Measurements from ENCODE around the gene FAT2. TPM values are rescaled to one million over a fixed set of nuclear protein-coding genes. Genes with fewer than 3 reads are reported as not detected.

Gene FAT2
- total RNA-seq, 1 experiment from 2014 or later = under 0.01 TPM

DNA sequence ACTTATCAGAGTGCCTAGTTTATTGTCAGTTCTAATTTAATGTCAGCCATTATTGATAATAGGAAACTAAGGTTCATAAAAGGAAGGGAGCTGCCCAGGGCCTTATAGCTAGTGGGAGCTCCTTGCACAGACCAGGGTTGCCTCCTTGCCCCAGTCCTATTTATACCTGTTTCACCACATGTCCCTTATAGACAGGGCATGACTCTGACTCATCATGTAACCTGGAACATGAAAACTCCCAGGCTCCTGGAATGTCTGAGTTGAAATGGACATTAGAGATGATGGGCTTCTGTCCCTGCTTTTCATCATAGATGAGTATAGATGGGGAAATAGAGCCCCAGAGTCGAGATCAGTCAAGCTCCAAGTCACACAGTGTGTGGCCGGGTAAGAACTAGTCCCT is 21.1 kb downstream of the FAT2 start:
- Histone ChIP-seq H3K27me3 (replicated peaks) (peaks cover 31% of the 10 kb centered on the region), H3K4me1 (replicated peaks) (no peaks in the 10 kb centered on the region), H3K27ac (no peak overlapping the region), H3K4me3 (no peak overlapping the region), H3K9me3 (replicated peaks) (no peaks in the 10 kb centered on the region; the same call in 1 of the 2 replicates), H3K36me3 (no peaks in the 10 kb centered on the region)
- no peak for DNase-seq (ENCODE audit: low read depth in 1 of 2, low spot score in 2 of 2)

DNA sequence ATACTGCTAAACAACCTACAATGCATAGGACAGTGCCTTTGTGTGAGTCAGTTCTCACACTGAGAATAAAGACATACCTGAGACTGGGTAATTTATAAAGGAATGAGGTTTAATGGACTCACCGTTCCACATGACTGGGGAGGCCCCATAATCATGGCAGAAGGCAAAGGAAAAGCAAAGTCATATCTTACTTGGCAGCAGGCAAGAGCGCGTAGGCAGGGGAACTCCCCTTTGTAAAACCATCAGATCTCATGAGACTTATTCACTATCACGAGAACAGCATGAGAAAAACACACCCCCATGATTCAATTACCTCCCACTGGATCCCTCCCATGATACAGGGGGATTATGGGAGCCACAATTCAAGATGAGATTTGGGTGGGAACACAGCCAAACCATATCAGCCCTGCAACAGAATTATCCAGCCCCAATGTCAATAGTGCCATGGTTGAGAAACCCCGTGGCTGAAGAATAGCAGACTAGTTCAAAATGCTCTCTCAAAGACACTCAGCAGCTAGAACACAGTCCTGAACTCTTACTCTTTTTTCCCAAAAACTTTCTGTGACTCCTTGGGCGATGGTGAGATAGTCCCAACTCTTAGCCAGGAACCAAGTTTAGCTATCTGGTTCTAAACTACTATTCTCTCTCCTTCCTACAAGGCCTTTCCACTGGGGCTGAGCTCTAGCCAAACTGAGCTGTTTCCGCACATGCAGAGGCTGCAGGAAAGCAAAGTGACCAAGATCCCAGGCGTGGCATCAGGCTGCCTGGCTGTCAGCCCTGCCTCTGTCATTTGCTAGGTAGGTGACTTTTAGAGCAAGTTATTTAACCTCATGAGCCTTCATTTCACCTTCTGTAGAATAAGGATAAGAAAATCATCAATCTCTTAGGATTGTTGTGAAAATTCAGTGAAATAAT is 21.7 kb downstream of the FAT2 start:
- peaks cover 30% of the 10 kb centered on the region for H3K27me3 ChIP-seq (replicated peaks)
- no peak overlapping the region for H3K27ac ChIP-seq
- no peaks in the 10 kb centered on the region for H3K36me3 ChIP-seq
- no peak for DNase-seq (ENCODE audit: low read depth in 1 of 2, low spot score in 2 of 2)
- H3K4me3 ChIP-seq = no peak overlapping the region
- H3K4me1 ChIP-seq (replicated peaks) = no peaks in the 10 kb centered on the region
- no peaks in the 10 kb centered on the region; the same call in 1 of the 2 replicates for H3K9me3 ChIP-seq (replicated peaks)

DNA sequence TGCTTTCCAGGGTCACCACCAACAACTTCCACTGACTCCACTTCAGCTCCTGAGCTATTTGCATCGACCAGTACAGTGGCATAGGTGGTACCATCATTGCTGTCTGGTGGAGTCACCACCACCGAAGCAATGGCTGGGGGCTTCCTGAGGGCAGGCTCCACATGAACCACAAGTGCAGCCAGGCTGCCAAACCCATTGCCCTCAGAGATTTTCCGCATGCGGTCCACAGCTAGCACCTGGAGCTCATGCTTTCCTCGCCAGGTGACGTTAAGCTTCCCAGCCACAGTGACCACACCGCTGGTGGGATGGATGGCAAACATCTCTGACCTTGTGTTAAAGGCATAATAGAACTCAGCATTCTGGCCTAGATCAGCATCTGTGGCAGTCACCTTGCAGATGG is 23.1 kb downstream of the FAT2 start:
- Histone ChIP-seq H3K36me3 (no peaks in the 10 kb centered on the region), H3K4me1 (replicated peaks) (no peaks in the 10 kb centered on the region), H3K9me3 (replicated peaks) (no peaks in the 10 kb centered on the region; the same call in 1 of the 2 replicates), H3K27ac (no peak overlapping the region), H3K27me3 (replicated peaks) (peaks cover 35% of the 10 kb centered on the region), H3K4me3 (no peak overlapping the region)
- DNase-seq (ENCODE audit: low read depth in 1 of 2, low spot score in 2 of 2) = no peak

DNA sequence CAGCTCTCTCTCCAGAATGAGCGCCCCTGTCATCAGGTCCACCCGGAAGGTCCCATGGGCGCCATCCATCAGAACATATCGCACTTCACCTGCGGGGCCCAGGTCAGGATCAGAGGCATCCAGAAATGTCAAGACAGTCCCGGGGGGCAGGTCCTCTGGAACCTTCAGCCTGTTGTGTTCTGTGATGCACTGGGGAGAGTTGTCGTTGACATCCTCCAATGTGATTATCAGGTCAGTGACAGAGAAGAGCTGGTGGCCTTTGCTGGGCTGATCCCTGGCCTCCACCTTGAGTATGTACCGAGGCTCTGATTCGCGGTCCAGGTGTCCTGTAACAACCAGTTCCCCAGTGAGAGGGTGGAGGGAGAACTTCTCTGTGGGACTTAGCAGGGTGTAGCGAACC is 25.2 kb downstream of the FAT2 start:
- no peak overlapping the region for H3K27ac ChIP-seq
- no peaks in the 10 kb centered on the region for H3K36me3 ChIP-seq
- no peak overlapping the region for H3K4me3 ChIP-seq
- no peaks in the 10 kb centered on the region for H3K4me1 ChIP-seq (replicated peaks)
- H3K9me3 ChIP-seq (replicated peaks) = no peaks in the 10 kb centered on the region; the same call in 1 of the 2 replicates
- no peak for DNase-seq (ENCODE audit: low read depth in 1 of 2, low spot score in 2 of 2)
- peaks cover 32% of the 10 kb centered on the region for H3K27me3 ChIP-seq (replicated peaks)

DNA sequence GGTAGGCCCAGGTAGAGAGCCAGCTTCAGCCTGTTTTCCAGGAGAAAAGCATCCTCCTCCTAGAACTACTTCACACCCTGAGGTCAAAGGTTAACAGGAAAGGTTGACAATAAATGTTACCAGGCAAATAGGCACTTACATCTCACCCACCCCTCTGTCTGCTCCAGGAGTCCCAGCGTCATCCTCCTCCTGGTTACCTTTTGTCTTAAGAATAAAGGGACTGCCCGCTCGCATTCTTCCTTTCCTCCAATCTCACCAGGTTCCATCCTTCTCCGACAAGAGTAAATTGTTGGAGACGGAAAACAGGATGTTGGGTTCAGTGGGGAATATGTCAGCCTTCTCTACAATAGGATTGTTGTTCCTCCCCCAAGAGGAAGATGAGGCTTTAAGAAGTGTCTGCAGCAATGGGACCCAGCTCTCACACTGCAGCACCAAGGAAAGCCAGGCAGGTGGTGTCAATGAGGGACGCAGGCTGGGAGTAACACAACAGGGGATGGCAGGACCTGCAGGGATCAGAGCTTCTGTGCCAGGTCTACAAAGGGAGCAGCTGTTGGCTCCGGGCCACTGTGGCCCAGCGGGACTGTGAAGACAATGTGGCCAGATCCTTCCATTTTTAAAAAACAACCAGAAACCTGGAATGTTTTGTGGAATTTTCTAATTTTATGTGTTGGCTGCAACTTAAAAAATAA is 29.0 kb downstream of the FAT2 start:
- Histone ChIP-seq H3K4me3 (no peak overlapping the region), H3K4me1 (replicated peaks) (no peaks in the 10 kb centered on the region), H3K36me3 (no peaks in the 10 kb centered on the region), H3K9me3 (replicated peaks) (no peaks in the 10 kb centered on the region), H3K27me3 (replicated peaks) (peaks cover 22% of the 10 kb centered on the region), H3K27ac (no peak overlapping the region)
- DNase-seq (ENCODE audit: low read depth in 1 of 2, low spot score in 2 of 2) = no peak

DNA sequence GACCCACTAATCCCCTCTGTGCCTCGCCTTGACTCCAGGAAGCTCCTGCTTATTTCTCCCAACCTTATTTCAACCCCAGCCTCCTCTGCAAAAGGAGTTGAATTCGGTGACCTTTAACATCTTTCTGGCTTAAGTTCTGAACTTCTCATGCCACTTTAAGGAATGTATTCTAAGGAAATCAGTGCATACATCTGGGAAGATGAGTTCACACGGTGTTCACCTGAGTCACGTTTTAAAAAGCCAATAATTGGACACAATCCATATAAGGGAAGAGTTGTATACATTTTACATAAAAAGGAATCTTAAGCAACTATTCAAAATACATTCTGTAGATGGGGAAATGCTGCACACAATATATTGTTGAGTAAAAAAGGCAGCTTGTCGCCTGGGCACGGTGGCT is 33.2 kb downstream of the FAT2 start:
- Histone ChIP-seq H3K4me1 (replicated peaks) (no peaks in the 10 kb centered on the region), H3K9me3 (replicated peaks) (no peaks in the 10 kb centered on the region), H3K36me3 (no peaks in the 10 kb centered on the region), H3K27ac (no peak overlapping the region), H3K4me3 (no peak overlapping the region), H3K27me3 (replicated peaks) (0 out of 2 replicates have a peak, but pooled peaks cover 3% of the 10 kb centered on the region)
- DNase-seq (ENCODE audit: low read depth in 1 of 2, low spot score in 2 of 2) = no peak

DNA sequence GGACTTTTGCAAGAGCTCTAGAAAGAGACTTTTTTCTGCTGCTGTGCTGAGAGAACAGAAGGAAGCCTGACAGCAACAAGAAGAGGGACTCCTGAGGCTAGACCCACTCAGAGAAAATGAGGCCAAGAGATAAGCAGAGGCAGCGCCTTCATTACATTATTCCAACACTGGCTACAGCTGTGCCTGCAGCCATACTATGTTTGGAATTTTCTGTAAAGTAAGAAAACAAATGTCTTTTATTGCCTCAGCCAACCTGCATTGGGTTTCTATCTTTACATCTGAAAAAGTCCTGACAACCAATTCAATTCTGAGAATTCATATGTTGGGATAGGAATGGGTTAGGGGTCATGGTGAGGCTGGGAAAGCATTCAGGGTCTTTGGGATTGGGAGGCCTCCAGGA is 33.7 kb downstream of the FAT2 start:
- no peaks in the 10 kb centered on the region for H3K36me3 ChIP-seq
- H3K27ac ChIP-seq = no peak overlapping the region
- no peaks in the 10 kb centered on the region for H3K9me3 ChIP-seq (replicated peaks)
- H3K4me1 ChIP-seq (replicated peaks) = no peaks in the 10 kb centered on the region
- no peak overlapping the region for H3K4me3 ChIP-seq
- H3K27me3 ChIP-seq (replicated peaks) = 0 out of 2 replicates have a peak, but pooled peaks cover 3% of the 10 kb centered on the region
- DNase-seq (ENCODE audit: low read depth in 1 of 2, low spot score in 2 of 2) = no peak

DNA sequence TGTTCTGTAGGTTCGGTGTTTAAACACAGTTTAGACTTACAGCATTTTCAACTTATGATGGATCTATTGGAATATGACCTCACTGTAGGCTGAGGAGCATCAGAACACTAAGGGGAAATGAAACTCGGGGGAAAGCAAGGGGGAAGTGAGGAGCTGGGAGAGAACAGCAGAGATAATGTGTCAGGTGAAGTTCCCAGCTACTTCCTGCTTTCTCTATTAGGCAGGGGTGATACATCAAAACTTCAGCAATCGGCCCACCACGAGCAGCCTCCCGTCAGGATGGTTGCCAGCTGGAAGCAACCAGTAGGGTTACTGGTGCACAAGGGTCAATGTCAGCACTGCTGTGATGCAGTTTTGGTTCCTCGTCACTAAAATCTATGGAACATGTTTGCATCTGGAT is 34.3 kb downstream of the FAT2 start:
- DNase-seq (ENCODE audit: low read depth in 1 of 2, low spot score in 2 of 2) = no peak
- H3K4me3 ChIP-seq = no peak overlapping the region
- no peaks in the 10 kb centered on the region for H3K9me3 ChIP-seq (replicated peaks)
- no peak overlapping the region for H3K27ac ChIP-seq
- no peaks in the 10 kb centered on the region for H3K4me1 ChIP-seq (replicated peaks)
- no peaks in the 10 kb centered on the region for H3K36me3 ChIP-seq
- 0 out of 2 replicates have a peak, but pooled peaks cover 3% of the 10 kb centered on the region for H3K27me3 ChIP-seq (replicated peaks)

DNA sequence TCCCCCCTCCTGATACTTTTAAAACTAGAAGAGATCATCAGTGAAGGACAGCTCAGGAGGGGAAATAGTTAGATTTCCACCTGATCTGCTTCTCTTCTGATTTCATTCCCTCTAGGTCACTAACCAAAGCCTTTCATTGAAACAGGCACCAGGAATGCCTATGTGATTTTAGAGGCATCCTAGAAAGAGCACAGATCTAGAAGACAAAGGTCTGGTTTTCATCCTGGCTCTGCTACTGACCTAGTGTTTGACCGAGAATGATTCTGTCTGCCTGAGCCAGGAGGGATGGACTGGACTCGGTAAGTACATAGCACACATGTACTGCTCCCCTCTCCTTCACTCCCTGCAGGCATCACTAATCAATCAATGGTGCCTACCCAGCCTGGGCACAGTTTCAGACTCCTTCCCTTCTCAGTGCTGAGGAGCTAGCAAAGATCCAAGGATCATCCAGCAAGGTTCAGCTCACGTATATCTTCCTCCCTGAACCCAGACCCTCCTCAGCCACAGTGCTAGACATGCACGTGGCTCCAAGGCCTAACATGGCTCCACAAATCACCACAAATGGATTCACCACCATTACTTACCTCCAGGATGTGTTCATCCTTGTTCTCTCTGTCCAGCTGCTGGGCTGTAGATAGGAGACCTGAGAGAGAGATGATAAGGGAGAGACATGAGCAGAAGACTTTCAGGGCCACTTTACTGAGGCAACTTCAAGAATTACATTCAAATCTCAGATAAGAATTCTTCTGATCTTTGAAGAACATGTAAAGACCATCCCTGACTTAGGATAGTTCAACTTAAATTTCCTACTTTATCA is 35.2 kb downstream of the FAT2 start:
- no peaks in the 10 kb centered on the region for H3K9me3 ChIP-seq (replicated peaks)
- H3K36me3 ChIP-seq = no peaks in the 10 kb centered on the region
- H3K4me3 ChIP-seq = no peak overlapping the region
- 0 out of 2 replicates have a peak, but pooled peaks cover 3% of the 10 kb centered on the region for H3K27me3 ChIP-seq (replicated peaks)
- H3K27ac ChIP-seq = no peak overlapping the region
- DNase-seq (ENCODE audit: low read depth in 1 of 2, low spot score in 2 of 2) = no peak
- H3K4me1 ChIP-seq (replicated peaks) = no peaks in the 10 kb centered on the region

DNA sequence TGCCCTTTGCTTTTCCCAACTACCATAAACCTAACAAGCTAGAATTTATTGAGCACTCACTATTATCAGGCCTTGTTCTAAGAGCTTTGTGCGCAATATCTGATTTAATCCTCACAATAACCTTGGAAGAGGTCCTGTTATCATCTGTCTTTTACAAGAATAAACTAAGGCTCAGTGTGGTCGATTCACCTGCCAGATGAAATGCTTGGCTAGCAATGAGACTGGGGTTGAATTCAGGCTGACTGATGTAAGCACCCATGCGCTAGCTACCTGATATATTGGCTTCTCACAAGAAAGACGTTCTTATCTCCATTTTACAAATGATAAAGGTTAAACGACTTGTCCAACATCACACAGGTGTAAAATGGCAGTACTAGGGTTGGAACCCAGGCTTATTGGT is 37.4 kb downstream of the FAT2 start:
- Histone ChIP-seq H3K36me3 (no peaks in the 10 kb centered on the region), H3K4me3 (no peak overlapping the region), H3K4me1 (replicated peaks) (no peaks in the 10 kb centered on the region), H3K9me3 (replicated peaks) (no peaks in the 10 kb centered on the region), H3K27me3 (replicated peaks) (0 out of 2 replicates have a peak, but pooled peaks cover 4% of the 10 kb centered on the region), H3K27ac (no peak overlapping the region)
- DNase-seq (ENCODE audit: low read depth in 1 of 2, low spot score in 2 of 2) = no peak

DNA sequence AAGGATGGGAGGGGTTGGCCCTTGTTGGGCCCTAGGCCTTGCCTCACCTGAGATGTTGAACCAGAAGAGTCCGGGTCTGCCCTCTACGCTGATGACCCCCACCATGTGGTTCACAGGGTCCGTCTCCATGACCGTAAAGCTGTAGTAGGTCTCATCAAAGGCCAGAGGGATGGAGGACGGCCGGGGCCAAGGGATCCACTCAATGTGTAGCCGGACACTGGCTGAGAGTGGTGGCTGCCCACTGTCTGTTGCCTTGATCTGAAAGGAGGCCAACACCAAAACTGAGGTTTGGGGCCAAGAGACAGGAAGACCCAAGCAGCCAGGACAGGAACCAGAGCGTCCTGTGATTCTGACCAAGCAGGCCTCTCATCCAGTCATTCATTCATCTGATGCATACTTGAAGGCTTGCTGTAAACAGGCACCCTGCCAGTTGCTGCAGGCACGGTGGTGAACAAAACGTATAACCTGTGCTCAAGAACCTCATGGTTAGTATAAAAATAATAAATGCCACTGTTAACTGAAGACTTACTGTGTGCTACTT is 37.9 kb downstream of the FAT2 start:
- Histone ChIP-seq H3K9me3 (replicated peaks) (no peaks in the 10 kb centered on the region), H3K4me1 (replicated peaks) (no peaks in the 10 kb centered on the region), H3K27me3 (replicated peaks) (0 out of 2 replicates have a peak, but pooled peaks cover 4% of the 10 kb centered on the region), H3K27ac (no peak overlapping the region), H3K4me3 (no peak overlapping the region), H3K36me3 (no peaks in the 10 kb centered on the region)
- no peak for DNase-seq (ENCODE audit: low read depth in 1 of 2, low spot score in 2 of 2)

DNA sequence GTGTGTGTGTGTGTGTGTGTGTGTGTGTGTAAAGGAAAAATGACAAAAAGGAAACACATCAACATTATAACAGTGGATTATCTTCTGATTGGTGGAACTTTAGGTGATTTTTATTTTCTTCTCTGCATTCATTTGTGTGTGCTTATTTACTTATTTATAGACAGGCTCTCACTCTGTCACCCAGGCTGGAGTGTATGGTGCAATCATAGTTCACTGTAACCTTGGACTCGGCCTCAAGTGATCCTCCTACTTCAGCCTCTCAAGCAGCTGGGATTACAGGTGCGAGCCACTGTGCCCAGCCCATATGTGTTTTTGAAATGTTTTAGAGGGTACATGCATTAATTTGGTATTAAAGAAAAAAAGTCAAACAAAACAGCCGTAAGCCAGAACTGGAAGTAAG is 39.1 kb downstream of the FAT2 start:
- Histone ChIP-seq H3K4me1 (replicated peaks) (no peaks in the 10 kb centered on the region), H3K4me3 (no peak overlapping the region), H3K36me3 (no peaks in the 10 kb centered on the region), H3K27me3 (replicated peaks) (0 out of 2 replicates have a peak, but pooled peaks cover 4% of the 10 kb centered on the region), H3K27ac (no peak overlapping the region), H3K9me3 (replicated peaks) (no peaks in the 10 kb centered on the region)
- no peak for DNase-seq (ENCODE audit: low read depth in 1 of 2, low spot score in 2 of 2)

DNA sequence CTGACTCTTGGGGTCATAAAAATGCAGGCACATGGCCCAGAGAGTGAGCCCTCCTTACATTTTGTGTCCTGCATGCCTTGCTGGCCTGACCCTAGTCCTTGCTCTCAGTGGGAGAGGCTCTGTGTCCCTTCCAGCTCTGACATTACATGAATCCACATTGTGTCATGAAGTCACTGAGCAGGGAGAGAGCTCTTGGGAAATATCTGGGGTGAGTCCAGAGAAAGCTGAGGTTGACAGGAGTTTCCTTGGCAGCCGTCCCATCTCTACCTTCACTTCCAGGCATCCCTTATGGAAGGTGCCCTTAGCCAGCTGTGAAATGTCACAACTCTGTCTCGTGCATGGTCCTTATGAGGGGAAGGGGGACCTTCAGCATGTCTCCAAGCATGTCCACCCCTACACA is 41.0 kb downstream of the FAT2 start:
- Histone ChIP-seq H3K27me3 (replicated peaks) (0 out of 2 replicates have a peak, but pooled peaks cover 7% of the 10 kb centered on the region), H3K9me3 (replicated peaks) (no peaks in the 10 kb centered on the region), H3K4me3 (no peak overlapping the region), H3K27ac (no peak overlapping the region), H3K4me1 (replicated peaks) (no peaks in the 10 kb centered on the region), H3K36me3 (no peaks in the 10 kb centered on the region)
- DNase-seq (ENCODE audit: low read depth in 1 of 2, low spot score in 2 of 2) = no peak

Data from SJSA1 (cell line).